Hepatocyte (in vitro differentiated cells): ENCODE data around the gene CARMIL1. TPM values are rescaled to one million over a fixed set of nuclear protein-coding genes. Genes with fewer than 3 reads are reported as not detected.

ENCODE experiments used
- DNase-seq: peaks from one replicate; pipeline ENCODE4 v3.0.0-alpha.2; 2016; ENCODE audit warnings: low spot score
- H2AFZ ChIP-seq: fragments of 200-600 bp; sonication (generic); 2 replicates; pipeline ENCODE4 v1.6.0; 2016; ENCODE audit warnings: antibody characterized with exemption, mild to moderate bottlenecking
- H3K27ac ChIP-seq: fragments of 200-600 bp; sonication (generic); 2 replicates; pipeline ENCODE4 v1.5.1; 2016; ENCODE audit warnings: mild to moderate bottlenecking
- H3K27me3 ChIP-seq: fragments of 200-600 bp; sonication (generic); 2 replicates; pipeline ENCODE4 v1.6.1; 2016
- H3K36me3 ChIP-seq: fragments of 200-600 bp; sonication (generic); replicated peaks from 2 replicates; pipeline ENCODE4 v1.5.1; 2016; ENCODE audit warnings: low read depth; ENCODE audit not compliant: insufficient read depth
- H3K4me1 ChIP-seq: fragments of 200-600 bp; sonication (generic); 2 replicates; pipeline ENCODE4 v1.5.1; 2016; ENCODE audit warnings: mild to moderate bottlenecking, moderate library complexity; ENCODE audit not compliant: insufficient read depth
- H3K4me2 ChIP-seq: fragments of 200-600 bp; sonication (generic); 2 replicates; pipeline ENCODE4 v1.6.0; 2016
- H3K4me3 ChIP-seq: fragments of 200-600 bp; sonication (generic); 2 replicates; pipeline ENCODE4 v1.5.1; 2016; ENCODE audit warnings: mild to moderate bottlenecking
- H3K79me2 ChIP-seq: fragments of 200-600 bp; sonication (generic); 2 replicates; pipeline ENCODE4 v1.6.0; 2017; ENCODE audit warnings: mild to moderate bottlenecking
- H3K9me2 ChIP-seq: fragments of 200-600 bp; sonication (generic); replicated peaks from 2 replicates; pipeline ENCODE4 v1.6.0; 2017; ENCODE audit warnings: mild to moderate bottlenecking; ENCODE audit not compliant: insufficient read depth
- H3K9me3 ChIP-seq: fragments of 200-600 bp; sonication (generic); 2 replicates; pipeline ENCODE4 v1.5.1; 2016; ENCODE audit warnings: low read depth, mild to moderate bottlenecking
- H4K20me1 ChIP-seq: fragments of 200-600 bp; sonication (generic); 2 replicates; pipeline ENCODE4 v1.6.0; 2016; ENCODE audit warnings: mild to moderate bottlenecking; ENCODE audit not compliant: insufficient read depth, poor library complexity, severe bottlenecking
- EZH2 ChIP-seq: fragments of 200-600 bp; sonication (generic); IDR thresholded peaks from 2 replicates; pipeline ENCODE4 v1.6.1; 2016; ENCODE audit warnings: antibody characterized with exemption, mild to moderate bottlenecking, borderline replicate concordance
- EZH2phosphoT487 ChIP-seq: fragments of 200-600 bp; sonication (generic); IDR thresholded peaks from one replicate; pipeline ENCODE4 v1.6.1; 2018; ENCODE audit warnings: antibody characterized with exemption, mild to moderate bottlenecking, low read depth, moderate library complexity; ENCODE audit not compliant: unreplicated experiment, severe bottlenecking
- WGBS: methylation state at CpG from one replicate; pipeline ENCODE4 v1.1.6; 2016; ENCODE audit warnings: low lambda C conversion rate; ENCODE audit errors: missing lambda C conversion rate; 5-methylcytosine and 5-hydroxymethylcytosine counted together
- polyA plus RNA-seq: library from polyadenylated mRNA; unstranded; fragments of >200 nt; fragmentation: Nextera tagmentation; extraction: Ambion mirVana; gene quantifications from 2 replicates; pipeline ENCODE4 v1.2.1, GENCODE V29; 2016
- total RNA-seq: library from RNA; depleted of rRNA; stranded (reverse); fragments of >200 nt; gene quantifications from 2 replicates; pipeline ENCODE4 v1.2.3, GENCODE V29; 2014
- TF ChIP-seq, protein P1 (sequence below): fragments of 200-600 bp; sonication (generic); IDR thresholded peaks from 2 replicates; pipeline ENCODE4 v1.5.1; 2016; ENCODE audit warnings: antibody characterized with exemption, mild to moderate bottlenecking; ENCODE audit not compliant: poor library complexity

Gene CARMIL1
- total and polyA plus RNA-seq, 2 experiments from 2014 or later = 19.5 to 40.6 TPM

DNA sequence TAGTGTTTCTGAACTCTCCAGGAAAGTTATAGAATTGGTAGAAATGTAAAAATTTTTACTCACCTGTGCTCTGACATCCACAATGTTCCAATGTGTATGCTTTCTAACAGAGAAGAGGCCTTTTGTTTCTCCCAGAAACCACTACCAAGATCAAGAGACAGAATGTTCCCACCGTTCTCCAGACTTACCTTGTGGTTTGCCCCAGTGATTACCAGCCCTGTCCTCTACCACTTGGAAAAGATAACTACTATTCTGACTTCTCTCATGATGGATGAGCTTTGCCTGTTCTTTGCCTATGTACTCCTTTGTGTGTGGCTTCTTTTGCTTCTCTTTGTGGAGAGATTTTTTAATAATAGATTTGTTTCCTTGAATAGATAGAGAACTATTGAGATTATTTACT, 199.8 kb downstream of the CARMIL1 start:
- H3K79me2 ChIP-seq = no peaks in the 10 kb centered on the region
- H3K36me3 ChIP-seq = no peaks in the 10 kb centered on the region
- DNase-seq = no peak
- H3K4me2 ChIP-seq = no peak overlapping the region
- H3K27ac ChIP-seq = no peak overlapping the region
- H3K9me3 ChIP-seq = no peaks in the 10 kb centered on the region
- H3K9me2 ChIP-seq = no peaks in the 10 kb centered on the region
- H4K20me1 ChIP-seq = no peaks in the 10 kb centered on the region
- no peaks in the 10 kb centered on the region for H3K27me3 ChIP-seq
- H2AFZ ChIP-seq = no peak overlapping the region
- 43% methylated on average over 1 of the region's 1 CpG for WGBS
- no peak overlapping the region for H3K4me3 ChIP-seq
- H3K4me1 ChIP-seq = no peaks in the 10 kb centered on the region
- TF ChIP-seq EZH2phosphoT487 (no peak), EZH2 (no peak)
- TF ChIP-seq, protein P1, sequence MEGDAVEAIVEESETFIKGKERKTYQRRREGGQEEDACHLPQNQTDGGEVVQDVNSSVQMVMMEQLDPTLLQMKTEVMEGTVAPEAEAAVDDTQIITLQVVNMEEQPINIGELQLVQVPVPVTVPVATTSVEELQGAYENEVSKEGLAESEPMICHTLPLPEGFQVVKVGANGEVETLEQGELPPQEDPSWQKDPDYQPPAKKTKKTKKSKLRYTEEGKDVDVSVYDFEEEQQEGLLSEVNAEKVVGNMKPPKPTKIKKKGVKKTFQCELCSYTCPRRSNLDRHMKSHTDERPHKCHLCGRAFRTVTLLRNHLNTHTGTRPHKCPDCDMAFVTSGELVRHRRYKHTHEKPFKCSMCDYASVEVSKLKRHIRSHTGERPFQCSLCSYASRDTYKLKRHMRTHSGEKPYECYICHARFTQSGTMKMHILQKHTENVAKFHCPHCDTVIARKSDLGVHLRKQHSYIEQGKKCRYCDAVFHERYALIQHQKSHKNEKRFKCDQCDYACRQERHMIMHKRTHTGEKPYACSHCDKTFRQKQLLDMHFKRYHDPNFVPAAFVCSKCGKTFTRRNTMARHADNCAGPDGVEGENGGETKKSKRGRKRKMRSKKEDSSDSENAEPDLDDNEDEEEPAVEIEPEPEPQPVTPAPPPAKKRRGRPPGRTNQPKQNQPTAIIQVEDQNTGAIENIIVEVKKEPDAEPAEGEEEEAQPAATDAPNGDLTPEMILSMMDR = no peak

DNA sequence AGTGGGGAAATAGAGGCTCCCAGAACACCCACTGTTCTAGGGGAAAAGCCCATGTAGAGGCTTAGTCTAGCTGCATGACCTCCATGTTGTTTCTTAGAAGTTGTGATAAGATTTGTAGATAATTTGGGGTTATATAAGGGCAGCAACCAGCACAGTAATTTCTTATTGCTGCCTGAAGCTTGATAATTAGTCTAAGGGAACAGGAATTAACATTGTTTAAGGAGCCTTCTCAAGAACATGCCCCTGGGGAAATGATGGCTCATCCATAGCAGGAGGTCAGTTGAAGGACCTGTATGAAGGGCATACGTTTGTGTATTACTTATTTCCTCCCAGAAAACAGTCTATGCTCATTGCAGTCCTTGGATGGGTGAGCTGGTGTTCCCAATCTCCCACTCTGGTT, 202.1 kb downstream of the CARMIL1 start:
- Histone ChIP-seq H3K9me2 (no peaks in the 10 kb centered on the region), H3K4me2 (no peak overlapping the region), H3K27ac (no peak overlapping the region), H3K9me3 (no peaks in the 10 kb centered on the region), H3K36me3 (no peaks in the 10 kb centered on the region), H3K79me2 (no peaks in the 10 kb centered on the region), H3K27me3 (no peaks in the 10 kb centered on the region), H2AFZ (no peak overlapping the region), H4K20me1 (no peaks in the 10 kb centered on the region), H3K4me3 (no peak overlapping the region), H3K4me1 (no peaks in the 10 kb centered on the region)
- TF ChIP-seq EZH2phosphoT487 (no peak), EZH2 (no peak)
- TF ChIP-seq, protein P1 = no peak
- 89% methylated on average over 1 of the region's 1 CpG for WGBS
- no peak for DNase-seq

DNA sequence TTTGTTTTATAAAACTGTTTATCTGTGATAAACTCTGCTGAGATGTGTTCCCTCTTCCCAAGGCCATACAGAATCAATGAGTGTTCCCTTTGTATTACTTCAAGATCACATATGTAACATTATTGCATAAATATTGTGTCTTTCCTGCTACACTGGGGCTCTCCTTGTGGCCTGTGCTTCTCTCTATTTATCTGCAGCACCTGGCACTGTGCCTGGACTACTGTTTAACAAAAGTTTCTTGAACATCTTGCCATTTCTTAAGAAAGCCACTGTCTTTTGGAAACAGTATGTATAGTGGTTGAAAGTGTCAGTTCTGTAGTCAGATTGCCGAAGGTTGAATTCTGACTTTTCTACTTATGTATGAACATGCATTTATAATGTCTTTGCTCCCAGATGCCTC, 203.8 kb downstream of the CARMIL1 start:
- H3K79me2 ChIP-seq = no peaks in the 10 kb centered on the region
- H3K27me3 ChIP-seq = no peaks in the 10 kb centered on the region
- H3K4me3 ChIP-seq = no peak overlapping the region
- H3K27ac ChIP-seq = no peak overlapping the region
- no peak for DNase-seq
- H3K4me2 ChIP-seq = no peak overlapping the region
- no peaks in the 10 kb centered on the region for H3K9me3 ChIP-seq
- no peak overlapping the region for H2AFZ ChIP-seq
- no peaks in the 10 kb centered on the region for H3K9me2 ChIP-seq
- H3K4me1 ChIP-seq = no peaks in the 10 kb centered on the region
- 91% methylated on average over 1 of the region's 1 CpG for WGBS
- H3K36me3 ChIP-seq = no peaks in the 10 kb centered on the region
- TF ChIP-seq, protein P1 = no peak
- TF ChIP-seq EZH2phosphoT487 = no peak
- no peak for TF ChIP-seq EZH2
- no peaks in the 10 kb centered on the region for H4K20me1 ChIP-seq

DNA sequence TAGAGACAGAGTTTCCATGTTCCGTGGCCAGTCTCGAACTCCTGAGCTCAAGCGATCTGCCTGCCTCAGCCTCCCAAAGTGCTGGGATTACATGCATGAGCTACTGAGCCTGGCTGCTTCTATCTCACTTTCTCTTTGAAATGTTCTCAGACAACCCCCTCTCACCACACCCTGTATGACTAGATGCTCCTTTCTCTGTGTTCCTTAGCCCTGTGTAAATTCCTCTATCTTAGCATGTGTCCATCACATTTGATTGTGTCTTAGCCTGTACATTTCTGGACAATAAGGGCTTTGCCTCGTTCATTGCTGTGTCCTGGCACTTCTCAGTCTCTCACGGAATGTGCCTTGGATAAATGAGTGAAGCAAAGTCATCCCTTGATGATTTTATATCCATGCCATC, 204.8 kb downstream of the CARMIL1 start:
- no peak overlapping the region for H3K4me2 ChIP-seq
- H3K4me3 ChIP-seq = no peak overlapping the region
- no peaks in the 10 kb centered on the region for H3K4me1 ChIP-seq
- no peak overlapping the region for H2AFZ ChIP-seq
- no peak overlapping the region for H3K27ac ChIP-seq
- no peak for DNase-seq
- no peaks in the 10 kb centered on the region for H4K20me1 ChIP-seq
- H3K36me3 ChIP-seq = no peaks in the 10 kb centered on the region
- no peak for TF ChIP-seq EZH2phosphoT487
- H3K79me2 ChIP-seq = no peaks in the 10 kb centered on the region
- no peaks in the 10 kb centered on the region for H3K27me3 ChIP-seq
- H3K9me2 ChIP-seq = no peaks in the 10 kb centered on the region
- H3K9me3 ChIP-seq = no peaks in the 10 kb centered on the region
- WGBS = 80% methylated on average over 5 of the region's 5 CpGs
